Epithelial cell of esophagus (primary cell): ENCODE data around the gene WDR88.
"Not testable (repeated sequence)": the region's sequence is repeated elsewhere in the genome, so short reads cannot be mapped to it uniquely, and the experiment has no call there.

Experiments
- DNase-seq: peaks from one replicate; pipeline ENCODE4 v3.0.0; 2010; ENCODE audit warnings: low read depth
- H3K4me3 ChIP-seq: 2 replicates; pipeline ENCODE4 v1.5.1; 2011; ENCODE audit warnings: mild to moderate bottlenecking, low read length, control low read depth
- TF ChIP-seq, protein P1 (sequence below): IDR thresholded peaks from 2 replicates; pipeline ENCODE4 v1.5.1; 2011; ENCODE audit warnings: low read depth, mild to moderate bottlenecking, low read length, control low read depth, inconsistent platforms; ENCODE audit not compliant: insufficient read depth; ENCODE audit errors: missing control alignments

The WDR88 gene

DNA sequence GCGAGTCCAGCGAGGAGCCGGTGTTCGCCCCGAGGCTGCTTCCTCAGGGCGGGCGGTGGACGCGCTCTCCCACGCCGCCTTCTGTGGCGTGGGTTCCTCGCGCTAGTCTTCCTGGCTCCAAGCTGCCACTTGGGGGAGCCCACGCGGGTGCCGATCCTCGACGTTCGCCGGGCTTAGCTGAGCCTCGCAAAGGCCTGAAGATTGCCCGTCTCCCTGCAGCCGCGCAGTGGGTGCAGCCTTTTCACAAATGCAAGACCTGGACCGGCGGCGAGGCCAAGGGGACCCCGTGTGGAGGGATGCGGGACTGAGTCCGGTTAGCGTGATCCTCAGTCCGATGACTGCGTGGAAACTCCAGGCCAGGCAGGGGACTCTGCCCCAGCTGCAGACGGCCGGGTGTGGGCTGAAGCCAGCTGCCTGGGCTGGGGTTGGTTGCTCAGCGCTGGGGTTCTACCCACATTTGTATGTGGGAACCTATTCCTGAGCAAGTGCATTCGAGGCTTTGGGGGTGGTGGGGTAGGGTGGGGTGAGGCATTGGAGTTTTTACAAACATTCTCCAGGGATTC, 45.6 kb downstream of the WDR88 start:
- no peak for DNase-seq
- TF ChIP-seq, protein P1, sequence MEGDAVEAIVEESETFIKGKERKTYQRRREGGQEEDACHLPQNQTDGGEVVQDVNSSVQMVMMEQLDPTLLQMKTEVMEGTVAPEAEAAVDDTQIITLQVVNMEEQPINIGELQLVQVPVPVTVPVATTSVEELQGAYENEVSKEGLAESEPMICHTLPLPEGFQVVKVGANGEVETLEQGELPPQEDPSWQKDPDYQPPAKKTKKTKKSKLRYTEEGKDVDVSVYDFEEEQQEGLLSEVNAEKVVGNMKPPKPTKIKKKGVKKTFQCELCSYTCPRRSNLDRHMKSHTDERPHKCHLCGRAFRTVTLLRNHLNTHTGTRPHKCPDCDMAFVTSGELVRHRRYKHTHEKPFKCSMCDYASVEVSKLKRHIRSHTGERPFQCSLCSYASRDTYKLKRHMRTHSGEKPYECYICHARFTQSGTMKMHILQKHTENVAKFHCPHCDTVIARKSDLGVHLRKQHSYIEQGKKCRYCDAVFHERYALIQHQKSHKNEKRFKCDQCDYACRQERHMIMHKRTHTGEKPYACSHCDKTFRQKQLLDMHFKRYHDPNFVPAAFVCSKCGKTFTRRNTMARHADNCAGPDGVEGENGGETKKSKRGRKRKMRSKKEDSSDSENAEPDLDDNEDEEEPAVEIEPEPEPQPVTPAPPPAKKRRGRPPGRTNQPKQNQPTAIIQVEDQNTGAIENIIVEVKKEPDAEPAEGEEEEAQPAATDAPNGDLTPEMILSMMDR, result peak; percentile 35
- H3K4me3 ChIP-seq, result peak overlapping the region; percentile 56

DNA sequence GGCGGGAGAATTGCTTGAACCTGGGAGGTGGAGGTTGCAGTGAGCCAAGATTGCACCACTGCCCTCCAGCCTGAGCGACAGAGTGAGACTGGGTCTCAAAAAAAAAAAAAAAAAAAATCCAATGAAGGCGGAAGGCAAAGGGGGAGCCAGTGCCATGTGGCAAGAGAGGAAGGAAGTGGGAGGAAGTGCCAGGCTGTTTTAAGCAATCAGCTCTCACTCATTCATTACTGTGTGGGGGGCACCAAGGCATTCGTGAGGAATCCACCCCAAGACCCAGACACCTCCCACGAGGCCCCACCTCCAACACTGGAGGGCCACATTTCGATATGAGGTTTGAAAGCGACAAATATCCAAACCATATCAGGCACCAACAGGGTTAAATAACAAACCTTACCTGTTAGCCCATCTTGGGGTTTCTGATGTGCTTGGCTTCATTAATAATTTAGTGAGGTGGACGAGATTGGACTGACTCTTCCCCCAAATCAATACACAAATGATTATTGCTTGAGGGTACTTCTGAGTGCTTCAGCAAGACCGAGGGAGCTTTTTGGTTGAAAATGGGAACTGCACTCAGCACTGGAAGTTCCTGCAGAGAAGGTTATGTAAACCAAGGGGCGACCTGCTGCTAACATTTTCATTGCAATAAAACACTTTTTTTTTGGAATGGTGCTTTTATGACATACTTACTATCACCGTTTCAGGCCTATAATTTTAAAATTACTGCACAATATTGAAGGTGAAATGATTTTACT, 54.7 kb downstream of the WDR88 start:
- TF ChIP-seq, protein P1, result no peak
- DNase-seq, result no peak

DNA sequence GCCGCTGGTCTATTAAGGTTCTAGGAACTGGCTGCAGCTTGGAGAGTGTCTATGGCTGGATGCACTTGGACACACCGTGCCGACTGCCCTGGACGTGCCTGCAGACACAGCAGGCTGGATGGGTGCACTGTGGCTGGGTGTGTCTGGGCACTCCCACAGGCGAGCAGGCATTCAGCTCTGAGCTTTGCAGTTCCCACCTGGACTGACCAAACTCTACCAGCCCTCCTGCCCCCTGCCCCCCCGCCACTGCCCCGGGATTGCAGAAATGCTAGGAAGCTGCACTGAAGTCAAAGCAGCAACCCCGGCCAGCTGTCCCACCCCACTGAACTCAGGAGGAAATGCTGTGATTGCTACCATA, 55.2 kb downstream of the WDR88 start:
- TF ChIP-seq, protein P1, result no peak
- DNase-seq, result no peak
- no peak overlapping the region for H3K4me3 ChIP-seq

More for the DNA sequence above, 54.7 kb downstream of the WDR88 start:
- H3K4me3 ChIP-seq, result no peak overlapping the region

DNA sequence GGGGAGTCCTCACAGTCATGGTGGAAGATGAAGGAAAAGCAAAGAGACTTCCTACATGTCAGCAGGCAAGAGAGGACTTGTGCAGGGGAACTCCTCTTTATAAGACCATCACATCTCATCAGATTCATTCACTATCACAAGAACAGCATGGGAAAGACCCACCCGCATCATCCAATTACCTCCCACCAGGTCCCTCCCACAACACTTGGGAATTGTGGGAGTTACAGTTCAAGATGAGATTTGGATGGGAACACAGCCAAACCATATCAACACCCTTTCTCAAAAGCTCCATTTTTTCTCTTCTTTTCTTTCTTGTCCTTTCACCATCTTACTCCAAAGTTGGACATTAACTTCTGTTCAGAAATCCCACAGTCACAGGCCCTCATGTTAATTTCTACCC, 57.5 kb downstream of the WDR88 start:
- no peak overlapping the region for H3K4me3 ChIP-seq
- TF ChIP-seq, protein P1, result no peak

DNA sequence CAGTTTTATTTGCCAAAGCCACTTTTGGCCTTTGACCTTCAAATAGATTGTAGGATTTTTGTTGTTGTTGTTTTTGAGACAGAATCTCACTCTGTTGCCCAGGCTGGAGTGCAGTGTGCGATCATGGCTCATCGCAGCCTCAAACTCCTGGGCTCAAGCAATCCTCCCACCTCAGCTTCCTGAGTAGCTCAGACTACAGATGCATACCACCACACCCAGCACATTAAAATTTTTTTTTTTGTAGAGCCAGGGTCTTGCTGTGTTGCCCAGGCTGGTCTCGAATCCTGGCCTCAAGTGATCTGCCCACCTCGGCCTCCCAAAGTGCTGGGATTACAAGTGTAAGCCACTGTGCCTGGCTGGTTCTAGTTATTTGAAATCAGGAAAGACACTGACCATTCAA, 59.2 kb downstream of the WDR88 start:
- DNase-seq, H3K4me3 ChIP-seq: not testable (repeated sequence)

More for the DNA sequence above, 57.5 kb downstream of the WDR88 start:
- no peak for DNase-seq

DNA sequence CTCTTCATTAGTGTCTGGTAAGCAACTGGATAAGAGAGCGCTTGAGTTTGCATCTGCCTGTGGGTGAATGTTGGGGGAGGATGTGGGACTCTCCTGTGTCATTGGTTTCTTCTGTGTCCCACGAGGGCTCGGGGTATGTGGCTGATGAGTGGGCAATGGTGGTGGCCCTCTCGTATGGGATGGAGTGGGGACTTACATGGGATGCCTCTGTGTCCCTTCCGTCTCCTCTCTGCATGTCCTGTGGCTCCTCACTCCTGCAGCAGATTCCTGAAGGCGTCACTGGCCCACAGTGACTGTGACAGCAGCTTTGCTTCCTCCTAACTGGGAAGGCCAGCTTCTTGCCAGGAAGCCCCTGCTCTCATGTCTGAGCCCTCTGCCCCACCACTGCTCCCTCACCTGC, 59.6 kb downstream of the WDR88 start:
- TF ChIP-seq, protein P1, result no peak
- no peak for DNase-seq
- H3K4me3 ChIP-seq, result no peak overlapping the region

DNA sequence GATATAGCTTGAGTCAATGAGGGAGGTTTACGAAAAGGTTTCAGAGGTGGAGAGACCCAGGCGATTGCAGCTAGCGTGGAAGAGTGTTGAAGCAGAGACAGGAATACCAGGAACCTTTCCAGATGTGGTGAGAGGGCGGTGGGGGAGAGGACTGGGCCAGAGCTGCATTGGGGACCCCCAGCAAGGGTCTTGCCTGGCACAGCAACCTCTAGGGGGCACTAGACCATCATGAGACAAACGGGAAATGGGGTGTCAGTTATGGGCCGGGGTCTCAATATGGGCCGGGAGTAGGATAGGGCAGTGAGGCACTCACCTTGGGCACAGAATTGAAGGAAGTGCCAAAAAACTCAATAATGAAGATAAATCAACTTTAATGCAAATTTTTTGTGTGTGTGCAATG, 60.1 kb downstream of the WDR88 start:
- no peak for DNase-seq
- TF ChIP-seq, protein P1, result no peak
- H3K4me3 ChIP-seq, result no peak overlapping the region
